Heart right ventricle (tissue), 16 donors: ENCODE measurements around the gene KCNIP1. TPM values are rescaled to one million over a fixed set of nuclear protein-coding genes. Genes with fewer than 3 reads are reported as not detected.

Experiments used
- ATAC-seq, 8 donors: fragments of 200-7000 bp; cut with Tn5 transposase; one replicate each; pipeline ENCODE4 v1.9.1; 2020; ENCODE audit warnings: mild to moderate bottlenecking in 8 of 8, moderate library complexity in 8 of 8, moderate number of reproducible peaks in 1 of 8
- DNase-seq, 2 donors: peaks; one replicate each; pipeline ENCODE4 v3.0.0-alpha.2; 2020
- H3K27ac ChIP-seq, 10 donors: fragments of 200-600 bp; sonication (generic) in 2 of 10; one replicate each; pipeline versions ENCODE4 v1.5.0 to v1.8.0; 2020 to 2022; ENCODE audit warnings: mild to moderate bottlenecking in 3 of 10
- H3K27me3 ChIP-seq, 7 donors: fragments of 200-600 bp; one replicate each; pipeline ENCODE4 v1.8.0; 2021 to 2022; ENCODE audit warnings: mild to moderate bottlenecking in 2 of 7
- H3K36me3 ChIP-seq, 9 donors: fragments of 200-600 bp; sonication (generic) in 1 of 9; one replicate each; pipeline versions ENCODE4 v1.5.0 to v1.8.0; 2020 to 2022; ENCODE audit warnings: mild to moderate bottlenecking in 2 of 9
- H3K4me1 ChIP-seq, 9 donors: fragments of 200-600 bp; sonication (generic) in 1 of 9; one replicate each; pipeline versions ENCODE4 v1.5.0 to v1.8.0; 2020 to 2022; ENCODE audit warnings: mild to moderate bottlenecking in 4 of 9
- H3K4me3 ChIP-seq, 10 donors: fragments of 200-600 bp; sonication (generic) in 2 of 10; one replicate each; pipeline versions ENCODE4 v1.5.0 to v1.8.0; 2020 to 2022; ENCODE audit warnings: mild to moderate bottlenecking in 7 of 10, moderate library complexity in 2 of 10
- H3K9me3 ChIP-seq, 11 donors: fragments of 200-600 bp in 10 of 11; sonication (generic) in 2 of 11; one replicate each; pipeline versions ENCODE4 v1.5.0 to v1.8.0; 2013 to 2022; ENCODE audit warnings: mild to moderate bottlenecking in 2 of 11, control low read depth in 1 of 11, moderate library complexity in 1 of 11
- WGBS, 2 donors: extraction: QIAGEN DNeasy Blood & Tissue Kit; methylation state at CpG; one replicate each; pipeline ENCODE4 v1.1.7; 2013; ENCODE audit warnings: inconsistent platforms in 1 of 2; 5-methylcytosine and 5-hydroxymethylcytosine counted together
- intact Hi-C, 10 donors: fragments of 100-400 bp; cut with DNase I; formaldehyde crosslinking; loops; one replicate each; pipeline versions ENCODE4 v1.11.1 to v1.14.2; 2022
- polyA plus RNA-seq, 2 donors: library from polyadenylated mRNA; stranded (reverse); fragments of 200-250 nt; gene quantifications; one replicate each; pipeline ENCODE4 v1.2.3, GENCODE V29; 2013
- total RNA-seq, 10 donors: library from RNA; stranded (reverse); fragmentation: NEBNext Ultra II Directional in 3 of 10; extraction: Animal tissue kit (Norgen Biotek cat#: 25700) in 3 of 10; gene quantifications; one replicate each; pipeline versions ENCODE4 v1.2.1 to v1.2.4, GENCODE V29; 2021 to 2023
- TF ChIP-seq, protein P1 (sequence below), 9 donors: fragments of 200-600 bp; sonication (generic) in 2 of 9; IDR thresholded peaks; one replicate each; pipeline versions ENCODE4 v1.5.0 to v1.8.0; 2021 to 2022; ENCODE audit warnings: antibody characterized with exemption in 9 of 9, mild to moderate bottlenecking in 5 of 9, moderate library complexity in 1 of 9
- donor health status: Arrhythmogenic right ventricular cardiomyopathy.
- donor health status: ischemic (EF 13 %, LVEDD 7.1; RV severe dilation, severe dysfunction).
- donor health status: healthy with polysubstance abuse.
- donor health status: DM: no; HTN: yes; CAD: no.
- donor health status: DM: no; HTN: no; CAD: no.
- donor health status: ischemic (EF 25% LVEDD 6.9; RV normal size, moderate dysfunction).
- donor health status: ischemic (EF 25% LVEDD 5.7; RV mildly dilated, moderate dysfunction).
- donor health status: healthy.
- donor health status: DM: yes; HTN: yes; CAD: no.
- donor health status: Ischemic cardiomyopathy.
- donor health status: ischemic (EF 35%, LVEDD 5.7; RV mildly dilated, moderate dysfunction).
- donor health status: nonischemic (EF 11% LVEDD 7.7; RV severe dilation, severe dysfunction).
- donor health status: DM: yes; HTN: yes; CAD: no.
- donor health status: PGD.
- donor health status: ischemic (EF 29% LVEDD 5.4; RV normal size, mild dysfunction).
- donor health status: nonischemic (EF 23%, LVEDD 6.1; RV moderate dilation, normal function).

KCNIP1 gene
- total and polyA plus RNA-seq, 12 donors: 0.06 to 0.67 (median 0.21) TPM; not detected in 7

DNA sequence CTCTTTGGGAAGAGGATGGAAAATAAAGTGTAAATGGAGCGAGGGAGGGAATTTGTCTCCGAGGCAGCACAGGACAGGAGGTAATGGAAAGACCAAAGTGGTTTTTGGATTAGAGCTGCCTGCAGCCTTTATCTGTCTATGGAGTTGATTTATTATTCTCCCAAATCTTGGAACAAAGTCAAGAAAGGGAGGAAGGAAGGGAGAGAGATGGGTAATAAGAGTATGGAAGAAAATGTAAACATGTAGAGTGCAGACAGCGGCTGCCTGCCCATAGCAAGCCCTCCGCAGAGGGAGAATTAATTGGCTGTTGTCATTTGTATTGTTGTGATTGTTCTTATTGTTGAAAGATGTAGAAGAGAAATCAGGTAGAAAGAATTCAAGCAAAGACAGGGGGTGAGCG lies 15.7 kb downstream of the KCNIP1 start:
- Histone ChIP-seq H3K27me3 (peaks cover 0 to 3% (median 0%) of the 10 kb centered on the region in 7 donors), H3K27ac (no peak overlapping the region), H3K9me3 (peaks cover 0 to 4% (median 0%) of the 10 kb centered on the region in 11 donors), H3K4me1 (peaks cover 6 to 16% (median 13%) of the 10 kb centered on the region in 9 donors), H3K4me3 (no peak overlapping the region), H3K36me3 (no peaks in the 10 kb centered on the region)
- WGBS, 2 donors: 77 to 79% methylated on average over 5 of the region's 5 CpGs
- ATAC-seq: no peak
- intact Hi-C loops: no loop called here
- no peak for DNase-seq
- TF ChIP-seq, protein P1, sequence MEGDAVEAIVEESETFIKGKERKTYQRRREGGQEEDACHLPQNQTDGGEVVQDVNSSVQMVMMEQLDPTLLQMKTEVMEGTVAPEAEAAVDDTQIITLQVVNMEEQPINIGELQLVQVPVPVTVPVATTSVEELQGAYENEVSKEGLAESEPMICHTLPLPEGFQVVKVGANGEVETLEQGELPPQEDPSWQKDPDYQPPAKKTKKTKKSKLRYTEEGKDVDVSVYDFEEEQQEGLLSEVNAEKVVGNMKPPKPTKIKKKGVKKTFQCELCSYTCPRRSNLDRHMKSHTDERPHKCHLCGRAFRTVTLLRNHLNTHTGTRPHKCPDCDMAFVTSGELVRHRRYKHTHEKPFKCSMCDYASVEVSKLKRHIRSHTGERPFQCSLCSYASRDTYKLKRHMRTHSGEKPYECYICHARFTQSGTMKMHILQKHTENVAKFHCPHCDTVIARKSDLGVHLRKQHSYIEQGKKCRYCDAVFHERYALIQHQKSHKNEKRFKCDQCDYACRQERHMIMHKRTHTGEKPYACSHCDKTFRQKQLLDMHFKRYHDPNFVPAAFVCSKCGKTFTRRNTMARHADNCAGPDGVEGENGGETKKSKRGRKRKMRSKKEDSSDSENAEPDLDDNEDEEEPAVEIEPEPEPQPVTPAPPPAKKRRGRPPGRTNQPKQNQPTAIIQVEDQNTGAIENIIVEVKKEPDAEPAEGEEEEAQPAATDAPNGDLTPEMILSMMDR (IDR thresholded peaks at IDR 0.05): no peak

DNA sequence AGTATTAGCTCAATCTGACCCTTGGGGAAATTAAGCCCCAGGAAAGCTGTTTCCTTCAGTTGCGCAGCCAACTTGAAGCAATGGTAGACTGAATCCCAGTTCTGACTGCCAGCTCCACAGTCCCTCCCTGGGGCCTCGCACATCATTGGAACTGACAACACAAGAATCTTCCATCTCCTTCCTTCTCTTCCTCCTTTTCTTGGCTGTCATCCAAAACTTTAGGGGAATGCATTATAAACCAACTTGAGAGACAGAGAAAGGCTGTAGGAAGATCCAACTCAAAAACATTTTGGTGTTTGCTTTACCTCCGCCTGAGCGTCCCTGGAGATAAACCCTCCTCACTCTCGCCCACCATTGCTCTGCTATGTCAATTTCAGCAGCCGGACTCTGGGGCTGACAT lies 16.6 kb downstream of the KCNIP1 start:
- Histone ChIP-seq H3K36me3 (no peaks in the 10 kb centered on the region), H3K27me3 (peaks cover 0 to 3% (median 0%) of the 10 kb centered on the region in 7 donors), H3K9me3 (peaks cover 0 to 4% (median 0%) of the 10 kb centered on the region in 11 donors), H3K27ac (no peak overlapping the region), H3K4me3 (no peak overlapping the region), H3K4me1 (peaks cover 6 to 22% (median 13%) of the 10 kb centered on the region in 9 donors)
- ATAC-seq (no peak), DNase-seq (no peak)
- TF ChIP-seq, protein P1 (IDR thresholded peaks at IDR 0.05): no peak
- intact Hi-C loops: no loop called here
- 53 to 63% methylated on average over 6 of the region's 6 CpGs for WGBS, 2 donors

DNA sequence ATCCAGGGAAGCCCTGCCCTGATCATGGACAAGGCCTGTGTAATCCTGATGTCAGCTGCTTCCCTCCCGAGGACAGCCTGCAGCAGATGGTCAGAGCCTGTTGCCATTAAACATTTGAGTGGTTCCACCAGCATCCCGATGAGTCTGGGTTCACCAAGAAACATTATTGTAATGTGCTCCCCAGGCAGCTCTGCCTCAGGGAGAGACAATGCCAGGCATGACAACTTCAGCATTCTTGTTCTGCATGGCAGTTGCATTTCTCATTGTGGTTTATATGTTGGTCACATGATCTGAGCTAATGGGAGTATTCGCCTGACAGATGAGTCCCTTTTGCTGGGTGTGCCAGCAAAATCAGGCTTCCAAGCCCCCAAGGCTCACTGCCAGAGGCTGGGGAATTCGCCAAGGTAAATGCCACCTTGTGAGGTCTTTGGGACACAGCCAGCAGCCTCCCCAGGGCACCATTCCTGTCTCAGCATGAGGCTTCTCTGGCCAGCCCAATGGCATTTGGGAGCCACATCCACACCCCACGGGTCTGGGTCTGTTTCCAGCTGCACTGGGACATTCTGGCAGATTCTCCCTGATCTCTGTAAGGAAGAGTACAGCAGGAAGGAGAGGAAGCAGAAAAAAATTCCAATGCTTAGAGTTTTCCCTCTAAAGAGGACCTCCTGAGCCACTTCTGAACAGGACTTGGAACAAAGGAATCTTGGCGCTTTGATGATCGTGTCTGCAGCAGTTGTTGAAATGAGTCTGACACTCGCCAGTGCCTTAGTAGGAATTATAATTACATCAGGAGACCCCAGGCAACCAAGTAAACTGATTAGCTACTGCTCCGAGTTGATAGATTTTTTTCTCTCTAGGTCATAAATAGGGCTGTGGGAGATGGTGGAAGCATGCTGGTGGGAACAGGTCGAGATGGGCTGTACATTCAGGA lies 18.7 kb downstream of the KCNIP1 start:
- peaks cover 0 to 4% (median 0%) of the 10 kb centered on the region in 11 donors for H3K9me3 ChIP-seq
- TF ChIP-seq, protein P1 (IDR thresholded peaks at IDR 0.05): no peak
- H3K27ac ChIP-seq: no peak overlapping the region
- ATAC-seq (peak in 5 of 8 donors; percentile 18 to 27 (median 22)), DNase-seq (no peak)
- WGBS, 2 donors: 32 to 34% methylated on average over 10 of the region's 10 CpGs
- H3K36me3 ChIP-seq: no peaks in the 10 kb centered on the region
- H3K4me3 ChIP-seq: no peak overlapping the region
- peaks cover 6 to 30% (median 15%) of the 10 kb centered on the region in 9 donors for H3K4me1 ChIP-seq
- intact Hi-C loops: no loop called here
- H3K27me3 ChIP-seq: peaks cover 0 to 3% (median 0%) of the 10 kb centered on the region in 7 donors

DNA sequence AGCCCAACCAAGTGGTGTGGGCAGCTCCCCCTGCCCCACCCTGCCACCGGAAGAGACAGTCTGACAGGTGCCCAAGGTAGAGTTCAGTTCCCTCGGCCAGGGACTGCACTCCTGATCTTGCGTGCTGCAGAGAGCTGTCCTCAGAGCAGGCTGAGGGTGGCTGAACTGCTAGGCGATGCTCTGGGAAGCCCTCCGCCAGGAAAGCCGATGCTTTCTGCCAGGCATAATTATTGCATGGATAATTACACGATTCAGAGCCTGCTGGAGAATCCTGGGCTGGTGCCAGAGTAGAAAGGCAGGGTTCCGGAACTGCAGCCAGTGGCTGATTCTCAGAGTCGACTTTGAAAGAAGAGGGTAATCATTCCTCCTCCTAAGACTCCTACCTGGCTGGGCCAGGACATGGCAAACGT lies 19.3 kb downstream of the KCNIP1 start:
- H3K36me3 ChIP-seq: no peaks in the 10 kb centered on the region
- intact Hi-C loops: no loop called here
- H3K27me3 ChIP-seq: peaks cover 0 to 3% (median 0%) of the 10 kb centered on the region in 7 donors
- TF ChIP-seq, protein P1 (IDR thresholded peaks at IDR 0.05): no peak
- H3K4me3 ChIP-seq: no peak overlapping the region
- ATAC-seq: peak in 3 of 8 donors; percentile 29 to 34 (median 30)
- H3K27ac ChIP-seq: no peak overlapping the region
- no peak for DNase-seq
- peaks cover 0 to 4% (median 0%) of the 10 kb centered on the region in 11 donors for H3K9me3 ChIP-seq
- 18 to 21% methylated on average over 10 of the region's 10 CpGs for WGBS, 2 donors
- peaks cover 6 to 30% (median 15%) of the 10 kb centered on the region in 9 donors for H3K4me1 ChIP-seq
